HepG2 (cell line): Measurements from ENCODE around the gene STX12. TPM values are rescaled to one million over a fixed set of nuclear protein-coding genes. Genes with fewer than 3 reads are reported as not detected.

Experiments
- ATAC-seq: fragments of 200-7000 bp; cut with Tn5 transposase; 3 replicates; pipeline ENCODE4 v1.9.1; 2020; ENCODE audit warnings: mild to moderate bottlenecking, moderate library complexity
- BruUV-seq: library from RNA; stranded (reverse); fragments of 400-500 nt; replicated peaks from 2 replicates; lab custom pipeline; 2021; lab: Mats Ljungman, UMichigan
- CTCF ChIA-PET: fragments of 300-600 bp; formaldehyde crosslinking; extraction: SDS; loops from one replicate; lab custom pipeline; 2021; ENCODE audit warnings: low total read pairs, inconsistent platforms, low intra/inter-chr PET ratio; lab: Yijun Ruan, JAX
- POLR2A ChIA-PET: fragments of 350-600 bp; sonication (Branson Sonifier 250); formaldehyde crosslinking; loops from one replicate; lab custom pipeline; 2020; ENCODE audit warnings: antibody characterized with exemption, inconsistent platforms; lab: Yijun Ruan, JAX
- DNase-seq: peaks from one replicate; pipeline ENCODE4 v3.0.0-alpha.2; 2015; ENCODE audit warnings: low spot score
- FAIRE-seq: peaks from 3 replicates; lab custom pipeline; 2011; peaks lifted over from hg19 to GRCh38; lab: Jason Lieb, UNC
- H2AFZ ChIP-seq: one replicate; pipeline ENCODE4 v1.6.1; 2011; ENCODE audit warnings: low read length, inconsistent platforms
- H3K27ac ChIP-seq: fragments of 300-600 bp; 3 replicates; pipeline ENCODE4 v1.8.0; 2011; ENCODE audit warnings: mixed run types, mild to moderate bottlenecking, mixed read lengths, low read length, inconsistent platforms; ENCODE audit not compliant: insufficient read depth; ENCODE audit errors: extremely low read length
- H3K27me3 ChIP-seq, 2 experiments: fragments of 200-600 bp in 1 of 2; 2 replicates in 1 of 2; 3 replicates in 1 of 2; pipeline versions ENCODE4 v1.6.0 to v1.8.0; 2011; ENCODE audit warnings: low read length in 2 of 2, mild to moderate bottlenecking in 2 of 2, moderate library complexity in 2 of 2, inconsistent platforms in 1 of 2; ENCODE audit not compliant: insufficient read depth in 2 of 2, control insufficient read depth in 1 of 2
- H3K36me3 ChIP-seq, 2 experiments: fragments of 200-600 bp in 1 of 2; replicated peaks in 1 of 2; 2 replicates in 1 of 2; 3 replicates in 1 of 2; pipeline versions ENCODE4 v1.5.1 to v1.8.0; 2011; ENCODE audit warnings: low read length in 2 of 2, inconsistent platforms in 1 of 2; ENCODE audit not compliant: insufficient read depth in 2 of 2, control insufficient read depth in 1 of 2
- H3K4me1 ChIP-seq: 2 replicates; pipeline ENCODE4 v1.5.1; 2012; ENCODE audit warnings: low read length, inconsistent platforms; ENCODE audit not compliant: insufficient read depth
- H3K4me2 ChIP-seq: 2 replicates; pipeline ENCODE4 v1.6.0; 2011; ENCODE audit warnings: low read depth, low read length, inconsistent platforms
- H3K4me3 ChIP-seq, 3 experiments: fragments of 200-600 bp in 1 of 3; sonication (generic), shearing (Covaris generic) in 1 of 3; replicated peaks in 1 of 3; 2 replicates each; pipeline ENCODE4 v1.5.1; 2011 to 2016; ENCODE audit warnings: low read length in 3 of 3, inconsistent platforms in 2 of 3, low read depth in 2 of 3, mild to moderate bottlenecking in 2 of 3, control low read depth in 1 of 3, mixed read lengths in 1 of 3; ENCODE audit not compliant: insufficient read depth in 1 of 3
- H3K79me2 ChIP-seq: one replicate; pipeline ENCODE4 v1.6.1; 2011; ENCODE audit warnings: low read length, inconsistent platforms; ENCODE audit not compliant: insufficient read depth
- H3K9ac ChIP-seq: 2 replicates; pipeline ENCODE4 v1.6.0; 2011; ENCODE audit warnings: mild to moderate bottlenecking, low read depth, low read length, inconsistent platforms; ENCODE audit not compliant: insufficient read depth
- H3K9me3 ChIP-seq: 2 replicates; pipeline ENCODE4 v1.5.1; 2012; ENCODE audit warnings: mild to moderate bottlenecking, low read length
- H4K20me1 ChIP-seq: 2 replicates; pipeline ENCODE4 v1.6.0; 2011; ENCODE audit warnings: inconsistent platforms, mild to moderate bottlenecking, low read length, moderate library complexity; ENCODE audit not compliant: insufficient read depth
- DPF2 ChIP-seq: sonication (generic); formaldehyde crosslinking; IDR thresholded peaks from 2 replicates; pipeline ENCODE4 v1.4.0; 2020; ENCODE audit warnings: mild to moderate bottlenecking, low read depth, missing genetic modification reagents, borderline replicate concordance
- MAF1 ChIP-seq: sonication (generic); formaldehyde crosslinking; IDR thresholded peaks from 2 replicates; pipeline ENCODE4 v1.5.0; 2020; ENCODE audit warnings: missing genetic modification reagents, borderline replicate concordance
- MAFK ChIP-seq, 2 experiments: IDR thresholded peaks in 1 of 2; conservative IDR thresholded peaks in 1 of 2; 2 replicates each; pipeline ENCODE4 v1.6.1; 2011; ENCODE audit warnings: improper control_type of control experiment in 2 of 2, low read length in 2 of 2
- MATR3 ChIP-seq: sonication (generic); formaldehyde crosslinking; IDR thresholded peaks from 2 replicates; pipeline ENCODE4 v1.4.0; 2020; ENCODE audit warnings: missing genetic modification reagents
- NR2C2 ChIP-seq: sonication (generic); formaldehyde crosslinking; IDR thresholded peaks from 2 replicates; pipeline ENCODE4 v1.4.0; 2020; ENCODE audit warnings: missing genetic modification reagents, mild to moderate bottlenecking, moderate library complexity, borderline replicate concordance
- RCOR2 ChIP-seq: IDR thresholded peaks from 2 replicates; pipeline ENCODE4 v1.6.1; 2016; ENCODE audit warnings: missing biosample characterization, missing genetic modification reagents
- SPEN ChIP-seq: sonication (generic); formaldehyde crosslinking; IDR thresholded peaks from 2 replicates; pipeline ENCODE4 v1.5.1; 2020; ENCODE audit warnings: low read depth, mild to moderate bottlenecking, missing genetic modification reagents
- ZNF501 ChIP-seq: sonication (generic); formaldehyde crosslinking; IDR thresholded peaks from 2 replicates; pipeline ENCODE4 v1.5.1; 2020; ENCODE audit warnings: mild to moderate bottlenecking, moderate library complexity, missing genetic modification reagents
- ZNF562 ChIP-seq: sonication (generic); formaldehyde crosslinking; IDR thresholded peaks from 2 replicates; pipeline ENCODE4 v1.8.0; 2022; ENCODE audit warnings: missing genetic modification reagents, borderline replicate concordance
- ZNF598 ChIP-seq: sonication (generic); formaldehyde crosslinking; IDR thresholded peaks from 2 replicates; pipeline ENCODE4 v1.5.1; 2020; ENCODE audit warnings: mild to moderate bottlenecking, missing genetic modification reagents, borderline replicate concordance
- ZNF614 ChIP-seq: IDR thresholded peaks from 2 replicates; pipeline ENCODE4 v1.6.1; 2018; ENCODE audit warnings: missing biosample characterization, missing genetic modification reagents, inconsistent platforms, borderline replicate concordance
- ZNF691 ChIP-seq: sonication (generic); formaldehyde crosslinking; IDR thresholded peaks from 2 replicates; pipeline ENCODE4 v1.4.0; 2020; ENCODE audit warnings: missing genetic modification reagents, low read depth, mild to moderate bottlenecking, borderline replicate concordance
- ZNF784 ChIP-seq: sonication (generic); formaldehyde crosslinking; IDR thresholded peaks from 2 replicates; pipeline ENCODE4 v1.5.1; 2020; ENCODE audit warnings: missing genetic modification reagents, mild to moderate bottlenecking, borderline replicate concordance
- WGBS: methylation state at CpG from one replicate; pipeline ENCODE4 v1.1.6; 2017; ENCODE audit warnings: low lambda C conversion rate; 5-methylcytosine and 5-hydroxymethylcytosine counted together
- in situ Hi-C: cut with HindIII; loops from 2 replicates; pipeline ENCODE4 v1.10.0; 2017; ENCODE audit warnings: low pct_unique_long_range_greater_than_20kb; ENCODE audit not compliant: extremely low pct_ligation_motif_present
- intact Hi-C: fragments of 100-400 bp; cut with micrococcal nuclease; formaldehyde crosslinking; loops from one replicate; pipeline ENCODE4 v1.10.0; 2022; ENCODE audit not compliant: unreplicated experiment
- polyA plus RNA-seq, 8 experiments: library from polyadenylated mRNA; depleted of rRNA in 3 of 8; stranded (reverse) in 7 of 8; unstranded in 1 of 8; fragments of >200 nt; fragmentation: Illumina TruSeq in 4 of 8; extraction: Trizol in 4 of 8; gene quantifications; 2 replicates each; pipeline versions ENCODE4 v1.2.1 to v1.2.3, GENCODE V29; 2011 to 2016; ENCODE audit warnings: low read depth in 4 of 8, missing spikeins in 1 of 8, mixed read lengths in 1 of 8; ENCODE audit not compliant: insufficient read depth in 1 of 8
- total RNA-seq, 5 experiments: library from RNA; depleted of rRNA; stranded (reverse); fragments of >200 nt; fragmentation: Illumina TruSeq; extraction: Trizol; gene quantifications; 2 replicates each; pipeline ENCODE4 v1.2.3, GENCODE V29; 2016; ENCODE audit warnings: low read depth in 1 of 5

STX12 gene
- total and polyA plus RNA-seq, 2 of the 13 experiments (the other 11 are each of a cell fraction or from before 2014, with no cell fraction given): 9.0 to 19.7 TPM

GRCh38 chr1:27835501-27835900, 62.5 kb downstream of the STX12 start:
- ChIA-PET POLR2A (no interaction called here), CTCF (no interaction called here)
- in situ Hi-C loops: no loop called here
- Histone ChIP-seq H3K9me3 (no peaks in the 10 kb centered on the region), H3K27me3 (no peaks in the 10 kb centered on the region; a peak in 1 of 5 replicates), H3K9ac (no peak overlapping the region), H3K36me3 (peaks cover 8 to 55% of the 10 kb centered on the region in 2 experiments), H2AFZ (no peak overlapping the region), H3K4me1 (peaks cover 39% of the 10 kb centered on the region), H3K27ac (no peak overlapping the region), H3K4me3 (no peak overlapping the region), H3K4me2 (0 out of 2 replicates have a peak overlapping the region, but pooled peaks have one; percentile 2), H4K20me1 (no peaks in the 10 kb centered on the region), H3K79me2 (peaks cover 67% of the 10 kb centered on the region)
- 94% methylated on average over 1 of the region's 1 CpG for WGBS
- intact Hi-C loops: no loop called here
- BruUV-seq: no TSS peak
- TF ChIP-seq ZNF598 (CRISPR knock-in tag): no peak
- TF ChIP-seq MATR3 (CRISPR knock-in tag): no peak
- no peak for TF ChIP-seq SPEN (CRISPR knock-in tag)
- no peak for TF ChIP-seq RCOR2 (CRISPR knock-in tag)
- no peak for FAIRE-seq
- ATAC-seq: no peak
- DNase-seq: no peak

GRCh38 chr1:27849951-27850350, 76.9 kb downstream of the STX12 start:
- H3K9me3 ChIP-seq: no peaks in the 10 kb centered on the region
- FAIRE-seq (no peak), ATAC-seq (no peak; the same call in 2 of the 3 replicates), DNase-seq (no peak)
- no peak overlapping the region for H3K9ac ChIP-seq
- no peak overlapping the region for H3K4me3 ChIP-seq
- no peak overlapping the region for H2AFZ ChIP-seq
- BruUV-seq: no TSS peak
- ChIA-PET POLR2A (no interaction called here), CTCF (no interaction called here)
- H3K4me2 ChIP-seq: no peak overlapping the region
- no peaks in the 10 kb centered on the region for H3K79me2 ChIP-seq
- in situ Hi-C loops (loop anchor here (10.0 kb wide), 1 partner anchor 85 kb away; the partner anchor contains the start of gene SMPDL3B), intact Hi-C loops (no loop called here)
- peaks cover under 1% of the 10 kb centered on the region; the same call in 1 of the 2 replicates for H3K4me1 ChIP-seq
- no peak overlapping the region for H3K27ac ChIP-seq
- H3K27me3 ChIP-seq: no peaks in the 10 kb centered on the region
- H4K20me1 ChIP-seq: no peaks in the 10 kb centered on the region
- peaks cover 12 to 54% of the 10 kb centered on the region in 2 experiments for H3K36me3 ChIP-seq
- WGBS: 100% methylated on average over 7 of the region's 7 CpGs
- no peak for TF ChIP-seq MAF1
- TF ChIP-seq ZNF691 (CRISPR knock-in tag): no peak
- no peak for TF ChIP-seq MAFK (conservative IDR thresholded peaks at IDR 0.05 in 1 of 2, IDR thresholded peaks at IDR 0.05 in 1 of 2; ENCODE audit: low read length in 2 of 2)
- no peak for TF ChIP-seq ZNF501 (CRISPR knock-in tag)
- TF ChIP-seq NR2C2 (CRISPR knock-in tag): no peak
- TF ChIP-seq ZNF614 (CRISPR knock-in tag): no peak
- TF ChIP-seq ZNF784 (CRISPR knock-in tag): no peak
- TF ChIP-seq ZNF562 (CRISPR knock-in tag): no peak
- no peak for TF ChIP-seq RCOR2 (CRISPR knock-in tag)
- no peak for TF ChIP-seq DPF2 (CRISPR knock-in tag)
